Measurements from ENCODE around the gene DPM1. TPM values are rescaled to one million over a fixed set of nuclear protein-coding genes. Genes with fewer than 3 reads are reported as not detected.

The DPM1 gene
- total RNA-seq, 2 donors from 2014 or later = 25.9 to 34.1 TPM

GRCh38 chr20:50892394-50892793, 65.9 kb downstream of the DPM1 start:
- H3K27me3 Mint-ChIP-seq = no peaks in the 10 kb centered on the region
- H3K36me3 Mint-ChIP-seq (ENCODE audit: low read depth) = peaks cover 7% of the 10 kb centered on the region
- H3K9me3 ChIP-seq (ENCODE audit: control insufficient read depth, low read length, poor library complexity, severe bottlenecking) = no peaks in the 10 kb centered on the region
- peaks cover 7% of the 10 kb centered on the region for H3K4me1 Mint-ChIP-seq
- H3K4me3 Mint-ChIP-seq = no peak overlapping the region
- peak overlapping the region; percentile 59 for H3K27ac Mint-ChIP-seq
- ATAC-seq (no peak), DNase-seq (no peak)

DNA sequence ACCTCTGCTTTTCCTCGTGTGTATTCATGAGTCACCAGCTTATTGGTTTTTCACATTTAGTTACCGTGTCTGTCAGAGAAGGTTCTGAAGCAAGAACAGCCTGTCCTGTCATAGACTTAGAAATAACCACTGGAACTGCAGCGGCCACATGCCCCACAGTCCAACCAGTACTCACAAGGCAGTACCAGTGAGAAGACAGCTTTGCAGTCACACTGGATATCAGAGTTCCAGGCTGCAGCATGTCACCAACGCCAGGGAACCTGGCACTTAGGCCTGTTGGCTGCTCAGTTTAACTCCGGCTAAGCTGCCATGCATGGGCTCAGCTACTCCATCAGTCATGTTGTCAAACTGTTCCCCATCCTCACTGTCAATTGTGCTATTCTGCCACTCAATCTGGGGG, 67.2 kb downstream of the DPM1 start:
- no peaks in the 10 kb centered on the region for H3K9me3 ChIP-seq (ENCODE audit: control insufficient read depth, low read length, poor library complexity, severe bottlenecking)
- peak overlapping the region; percentile 59 for H3K27ac Mint-ChIP-seq
- H3K36me3 Mint-ChIP-seq (ENCODE audit: low read depth) = peaks cover 7% of the 10 kb centered on the region
- ATAC-seq (no peak), DNase-seq (no peak)
- H3K4me3 Mint-ChIP-seq = peak overlapping the region; percentile 62
- no peaks in the 10 kb centered on the region for H3K27me3 Mint-ChIP-seq
- peaks cover 5% of the 10 kb centered on the region for H3K4me1 Mint-ChIP-seq

GRCh38 chr20:50887576-50887975, 70.8 kb downstream of the DPM1 start:
- no peak overlapping the region for H3K27ac Mint-ChIP-seq
- peaks cover 7% of the 10 kb centered on the region for H3K36me3 Mint-ChIP-seq (ENCODE audit: low read depth)
- no peaks in the 10 kb centered on the region for H3K9me3 ChIP-seq (ENCODE audit: control insufficient read depth, low read length, poor library complexity, severe bottlenecking)
- H3K4me1 Mint-ChIP-seq = peaks cover 2% of the 10 kb centered on the region
- H3K4me3 Mint-ChIP-seq = no peak overlapping the region
- H3K27me3 Mint-ChIP-seq = no peaks in the 10 kb centered on the region
- ATAC-seq = no peak
- no peak for DNase-seq

DNA sequence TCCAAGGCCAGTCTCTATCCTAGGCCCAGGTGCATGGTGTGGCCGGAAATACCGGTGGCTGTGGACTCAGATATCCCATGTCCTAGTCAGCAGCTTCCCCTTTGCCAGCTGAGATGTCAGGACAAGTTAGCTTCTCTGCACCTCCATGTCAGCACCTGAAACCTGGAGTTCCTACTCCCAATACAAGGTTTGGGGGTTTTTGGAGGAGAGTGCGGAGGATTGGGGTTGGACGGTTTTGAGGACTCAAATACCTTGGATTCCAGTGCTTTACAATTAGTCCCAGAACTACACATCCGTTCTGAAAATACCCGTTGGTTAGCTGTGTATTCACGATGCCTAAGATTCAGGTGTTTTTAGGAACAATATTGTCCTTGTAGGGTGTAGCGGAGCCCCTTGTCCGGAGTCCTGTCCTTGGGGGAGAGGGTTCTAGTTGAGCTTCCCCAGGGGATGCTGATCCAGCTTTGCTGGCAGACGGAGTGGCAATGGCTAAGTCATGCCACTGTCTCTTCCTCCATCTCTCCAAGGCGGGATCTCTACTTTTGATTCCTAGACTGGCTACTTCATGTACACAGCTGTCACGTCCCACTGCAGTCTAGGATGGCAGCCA, 72.0 kb downstream of the DPM1 start:
- peak; percentile 14 for ATAC-seq
- no peak for DNase-seq
- peak overlapping the region; percentile 19 for H3K4me3 Mint-ChIP-seq
- no peaks in the 10 kb centered on the region for H3K9me3 ChIP-seq (ENCODE audit: control insufficient read depth, low read length, poor library complexity, severe bottlenecking)
- no peaks in the 10 kb centered on the region for H3K27me3 Mint-ChIP-seq
- no peaks in the 10 kb centered on the region for H3K36me3 Mint-ChIP-seq (ENCODE audit: low read depth)
- peaks cover 2% of the 10 kb centered on the region for H3K4me1 Mint-ChIP-seq
- peak overlapping the region; percentile 51 for H3K27ac Mint-ChIP-seq

- Mint-ChIP-seq H3K36me3 (ENCODE audit: low read depth) (no peaks in the 10 kb centered on the region), H3K4me3 (peak overlapping the region; percentile 19), H3K27ac (peak overlapping the region; percentile 51), H3K27me3 (no peaks in the 10 kb centered on the region), H3K4me1 (peaks cover 2% of the 10 kb centered on the region)
- no peak for DNase-seq
- ATAC-seq = no peak
- H3K9me3 ChIP-seq (ENCODE audit: control insufficient read depth, low read length, poor library complexity, severe bottlenecking) = no peaks in the 10 kb centered on the region
Measured at GRCh38 chr20:50885781-50886180, 72.6 kb downstream of the DPM1 start.

DNA sequence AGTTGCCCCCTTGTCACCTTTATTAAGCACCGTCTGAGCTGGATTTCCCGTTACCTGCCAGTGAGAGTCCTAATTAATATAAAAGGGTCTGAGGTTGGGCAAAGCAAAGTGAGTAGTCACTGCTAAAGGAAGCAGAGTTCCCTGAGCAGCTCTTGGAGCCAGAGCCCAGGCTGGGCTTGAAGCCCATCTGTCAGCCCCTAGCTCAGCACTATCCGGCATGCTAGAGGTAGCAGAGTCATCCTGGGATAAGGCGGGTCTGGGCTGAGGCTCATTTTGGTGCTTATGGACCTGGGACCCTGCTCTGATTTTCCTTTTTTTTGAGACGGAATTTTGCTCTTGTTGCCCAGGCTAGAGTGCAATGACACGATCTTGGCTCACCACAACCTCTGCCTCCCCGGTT, 73.3 kb downstream of the DPM1 start:
- no peaks in the 10 kb centered on the region for H3K36me3 Mint-ChIP-seq (ENCODE audit: low read depth)
- ATAC-seq = no peak

More for the DNA sequence above, 73.3 kb downstream of the DPM1 start:
- no peaks in the 10 kb centered on the region for H3K27me3 Mint-ChIP-seq
- no peak overlapping the region for H3K4me3 Mint-ChIP-seq
- no peak for DNase-seq
- peak overlapping the region; percentile 51 for H3K27ac Mint-ChIP-seq
- H3K9me3 ChIP-seq (ENCODE audit: control insufficient read depth, low read length, poor library complexity, severe bottlenecking) = no peaks in the 10 kb centered on the region
- H3K4me1 Mint-ChIP-seq = peaks cover 2% of the 10 kb centered on the region

Other genes with a start within 250 kb of the DPM1 start
- gene PARD6B, start 227.0 kb downstream of the DPM1 start, total RNA-seq = 1 to 10 TPM; 4.0 to 6.8 TPM
- gene BCAS4, start 163.5 kb downstream of the DPM1 start, total RNA-seq = 1 to 10 TPM; 8.0 to 8.5 TPM
- 10 to 100 TPM; 54.8 to 59.7 TPM for gene ADNP, start 27.1 kb downstream of the DPM1 start, total RNA-seq
- gene MOCS3, start 286 bp upstream of the DPM1 start, total RNA-seq = 1 to 10 TPM; 3.2 to 3.8 TPM
- gene KCNG1, start 64.6 kb upstream of the DPM1 start, total RNA-seq = under 1 TPM in 1 of 2 donors, not detected in 1; 0.90 TPM